ENCODE data around the gene SLC5A6. TPM values are rescaled to one million over a fixed set of nuclear protein-coding genes. Genes with fewer than 3 reads are reported as not detected.
"Not testable (repeated sequence)": the region's sequence is repeated elsewhere in the genome, so short reads cannot be mapped to it uniquely, and the experiment has no call there.

Gene SLC5A6
- total RNA-seq, 1 donor from 2014 or later: 26.0 TPM

DNA sequence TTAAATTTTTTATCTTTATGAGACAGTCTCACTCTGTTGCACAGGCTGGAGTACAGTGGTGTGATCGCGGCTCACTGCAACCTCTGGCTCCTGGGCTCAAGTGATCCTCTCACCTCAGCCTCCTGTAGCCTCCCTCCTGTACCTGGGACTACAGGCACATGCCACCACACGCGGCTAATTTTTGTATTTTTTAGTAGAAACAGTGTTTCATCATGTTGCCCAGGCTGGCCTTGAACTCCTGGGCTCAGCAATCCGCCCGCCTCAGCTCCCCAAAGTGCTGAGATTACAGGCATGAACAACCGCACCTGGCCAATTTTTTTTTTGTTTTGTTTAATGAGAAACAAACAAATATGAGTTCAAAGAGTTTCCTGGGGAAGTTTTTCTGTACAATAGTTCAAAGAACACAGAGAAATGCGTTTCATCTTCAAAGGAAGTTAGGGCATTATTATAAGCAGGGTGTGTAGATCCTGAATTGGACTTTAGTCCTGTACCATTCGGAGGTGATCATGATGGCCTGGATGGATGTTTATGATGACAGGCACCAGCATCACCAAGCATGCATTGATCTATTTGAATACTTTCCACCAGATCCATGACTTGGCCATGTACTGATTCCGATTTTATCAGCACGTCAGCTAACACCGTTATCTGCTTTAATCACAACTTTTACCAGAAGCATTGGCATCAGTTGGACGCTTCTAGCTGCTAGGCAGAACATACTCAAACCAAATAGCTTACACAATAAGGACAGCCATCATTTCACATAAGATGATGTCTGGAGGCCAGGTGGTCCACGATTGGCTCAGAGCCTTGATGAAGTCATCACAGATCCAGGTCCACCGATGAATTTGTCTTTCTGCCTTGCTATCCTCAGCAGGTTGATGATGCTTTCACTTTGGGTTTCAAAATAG is 34.4 kb downstream of the SLC5A6 start:
- DNase-seq (ENCODE audit: low read depth in 2 of 2): no peak

GRCh38 chr2:27175781-27176180 is 36.3 kb downstream of the SLC5A6 start:
- not testable (repeated sequence) for DNase-seq (ENCODE audit: low read depth in 2 of 2)

DNA sequence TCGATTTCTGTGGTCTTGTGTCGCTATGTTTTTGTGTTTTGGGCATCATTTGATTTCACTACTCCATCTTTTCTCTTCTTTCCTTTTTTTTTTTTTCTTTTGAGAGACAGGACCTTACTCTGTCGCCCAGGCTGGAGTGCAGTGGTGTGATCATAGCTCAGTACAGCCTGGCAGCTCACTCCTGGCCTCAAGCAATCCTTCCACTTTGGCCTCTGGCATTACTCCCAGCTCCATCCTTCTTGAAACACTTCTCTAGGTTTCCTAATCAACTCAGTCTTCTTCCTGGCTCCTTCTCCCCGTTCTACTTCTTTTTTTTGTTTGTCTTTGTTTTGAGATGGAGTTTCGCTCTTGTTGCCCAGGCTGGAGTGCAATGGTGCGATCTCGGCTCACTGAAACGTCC is 36.7 kb downstream of the SLC5A6 start:
- no peak for DNase-seq (ENCODE audit: low read depth in 2 of 2)

- DNase-seq (ENCODE audit: low read depth in 2 of 2): no peak
Observed at GRCh38 chr2:27174638-27175037, 37.4 kb downstream of the SLC5A6 start.

DNA sequence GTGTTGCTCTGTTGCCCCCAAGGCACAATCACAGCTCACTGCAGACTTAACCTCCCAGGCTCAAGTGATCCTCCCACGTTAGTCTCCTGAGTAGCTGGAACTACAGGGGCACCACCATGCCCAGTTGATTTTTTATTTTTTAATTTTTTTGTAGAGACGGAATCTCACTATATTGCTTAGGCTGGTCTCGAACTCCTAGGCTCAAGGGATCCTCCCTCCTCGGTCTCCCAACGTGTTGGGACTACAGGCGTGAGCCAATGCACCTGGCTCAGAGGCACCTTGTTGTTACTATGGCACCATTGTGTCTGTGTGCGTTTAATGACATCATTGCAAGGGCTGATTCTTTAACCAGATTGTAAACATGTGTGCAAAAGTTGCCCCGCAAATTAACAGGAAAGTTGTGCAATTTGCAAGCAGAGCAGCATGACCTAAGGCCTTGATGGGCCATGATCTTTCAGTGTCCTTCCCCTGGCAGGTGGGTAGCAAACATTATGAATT is 40.7 kb downstream of the SLC5A6 start:
- DNase-seq (ENCODE audit: low read depth in 2 of 2): peak in 1 of 2 donors; percentile 35

GRCh38 chr2:27170581-27171337 is 41.3 kb downstream of the SLC5A6 start:
- DNase-seq (ENCODE audit: low read depth in 2 of 2): no peak

- DNase-seq (ENCODE audit: low read depth in 2 of 2): no peak
Observed at GRCh38 chr2:27164960-27165763, 46.9 kb downstream of the SLC5A6 start.

DNA sequence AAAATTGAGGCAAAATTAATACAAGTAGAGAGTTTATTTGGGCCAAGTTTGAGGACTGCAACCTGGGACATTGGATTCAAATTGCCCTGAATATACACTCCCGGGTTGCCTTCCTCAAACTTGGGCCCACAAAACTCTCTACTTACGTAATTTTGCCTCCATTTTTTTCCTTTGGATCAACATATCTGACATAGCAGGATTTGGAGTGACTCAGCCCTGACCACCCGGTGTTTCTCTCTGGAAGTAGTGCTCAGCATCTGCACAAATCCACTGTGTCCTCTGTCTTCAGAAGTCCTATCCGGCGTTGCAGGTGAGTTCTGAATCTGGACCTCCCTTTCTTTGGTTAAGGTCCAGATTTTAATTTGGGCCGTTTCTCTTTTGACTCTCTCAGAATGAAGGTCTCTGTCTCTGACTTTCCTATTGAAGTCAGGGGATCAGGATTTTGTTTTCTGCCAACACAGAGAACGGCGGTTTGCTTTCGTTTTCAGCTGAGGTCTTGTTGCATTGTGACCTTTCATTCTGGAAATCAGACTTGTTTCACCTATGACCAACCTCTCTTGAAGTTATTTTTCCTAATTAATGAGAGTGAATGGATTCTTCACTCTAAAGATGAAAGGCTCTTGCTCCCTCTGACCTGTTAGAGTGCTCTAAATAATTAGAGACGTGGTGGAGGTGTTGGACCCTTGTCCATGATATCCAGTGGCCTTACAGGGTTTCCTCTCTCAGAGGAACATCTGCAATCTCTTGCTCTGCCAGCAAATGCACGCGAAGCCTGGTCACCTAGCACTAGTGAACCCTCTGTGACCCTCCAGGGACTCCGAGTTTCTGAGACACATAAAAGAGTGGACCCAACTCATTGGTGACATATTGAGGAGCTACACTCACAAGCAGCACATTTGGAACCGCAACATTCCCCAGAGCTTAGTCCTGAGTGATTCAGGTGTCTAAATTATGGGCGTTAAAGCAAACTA is 49.6 kb downstream of the SLC5A6 start:
- peak in 1 of 2 donors; percentile 34 for DNase-seq (ENCODE audit: low read depth in 2 of 2)

DNA sequence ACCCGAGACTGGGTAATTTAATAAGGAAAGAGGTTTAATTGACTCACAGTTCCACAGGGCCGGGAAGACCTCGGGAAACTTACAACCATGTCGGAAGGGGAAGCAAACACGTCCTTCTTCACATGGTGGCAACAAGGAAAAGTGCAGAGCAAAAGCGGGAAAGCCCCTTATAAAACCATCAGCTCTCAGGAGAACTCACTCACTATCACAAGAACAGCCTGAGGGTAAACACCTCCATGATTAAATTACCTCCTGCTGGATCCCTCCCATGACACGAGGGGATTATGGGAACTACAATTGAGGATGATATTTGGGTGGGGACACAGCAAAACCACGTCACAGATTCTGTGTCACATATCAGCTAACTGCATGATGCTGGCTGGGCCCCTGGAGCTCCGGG is 51.9 kb downstream of the SLC5A6 start:
- no peak for DNase-seq (ENCODE audit: low read depth in 2 of 2)

DNA sequence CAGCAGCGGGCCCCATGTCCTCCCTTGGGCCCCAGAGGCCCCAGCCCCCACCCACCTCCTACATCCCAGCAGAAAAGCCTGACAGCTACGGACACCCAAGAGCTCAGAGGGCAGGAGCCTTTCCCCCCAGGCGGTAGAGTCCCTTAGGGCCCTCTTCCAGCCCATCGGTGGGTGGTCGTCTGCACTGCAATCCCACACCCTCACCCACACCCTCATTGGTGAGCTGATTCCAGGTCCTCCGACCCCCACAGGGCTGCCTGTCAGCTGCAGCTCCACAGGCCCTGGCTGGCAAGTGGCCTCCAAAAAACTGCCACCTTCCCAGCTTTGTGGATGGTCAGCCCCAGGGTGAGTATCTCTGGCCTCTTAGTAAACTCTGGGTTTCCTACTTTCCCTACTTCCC is 52.8 kb downstream of the SLC5A6 start:
- no peak for DNase-seq (ENCODE audit: low read depth in 2 of 2)

GRCh38 chr2:27158468-27158867 is 53.6 kb downstream of the SLC5A6 start:
- no peak for DNase-seq (ENCODE audit: low read depth in 2 of 2)

DNA sequence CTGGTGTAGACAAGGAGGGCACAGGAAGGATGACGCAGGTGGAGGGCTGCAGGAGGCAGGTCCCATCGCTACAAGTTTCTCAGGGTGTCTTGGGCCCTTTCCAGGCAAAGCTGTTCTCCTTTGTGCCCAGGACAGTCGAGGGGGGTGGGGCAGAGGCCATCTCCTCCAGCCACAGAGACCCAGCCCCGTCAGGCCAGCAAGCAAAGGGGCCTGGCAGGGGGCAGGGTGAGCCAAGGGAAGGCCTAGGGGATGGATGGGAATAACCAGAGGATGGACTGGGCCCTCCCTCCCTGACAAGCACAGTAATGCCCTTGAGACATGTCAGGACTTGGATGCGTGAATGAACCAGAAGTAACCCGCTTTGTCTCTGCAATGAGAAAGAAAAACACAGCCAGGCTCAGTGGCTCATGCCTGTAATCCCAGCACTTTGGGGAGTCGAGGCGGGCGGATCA is 57.0 kb downstream of the SLC5A6 start:
- no peak for DNase-seq (ENCODE audit: low read depth in 2 of 2)

GRCh38 chr2:27154488-27154887 is 57.6 kb downstream of the SLC5A6 start:
- no peak for DNase-seq (ENCODE audit: low read depth in 2 of 2)

GRCh38 chr2:27152796-27153464 is 59.1 kb downstream of the SLC5A6 start:
- DNase-seq (ENCODE audit: low read depth in 2 of 2): no peak

DNA sequence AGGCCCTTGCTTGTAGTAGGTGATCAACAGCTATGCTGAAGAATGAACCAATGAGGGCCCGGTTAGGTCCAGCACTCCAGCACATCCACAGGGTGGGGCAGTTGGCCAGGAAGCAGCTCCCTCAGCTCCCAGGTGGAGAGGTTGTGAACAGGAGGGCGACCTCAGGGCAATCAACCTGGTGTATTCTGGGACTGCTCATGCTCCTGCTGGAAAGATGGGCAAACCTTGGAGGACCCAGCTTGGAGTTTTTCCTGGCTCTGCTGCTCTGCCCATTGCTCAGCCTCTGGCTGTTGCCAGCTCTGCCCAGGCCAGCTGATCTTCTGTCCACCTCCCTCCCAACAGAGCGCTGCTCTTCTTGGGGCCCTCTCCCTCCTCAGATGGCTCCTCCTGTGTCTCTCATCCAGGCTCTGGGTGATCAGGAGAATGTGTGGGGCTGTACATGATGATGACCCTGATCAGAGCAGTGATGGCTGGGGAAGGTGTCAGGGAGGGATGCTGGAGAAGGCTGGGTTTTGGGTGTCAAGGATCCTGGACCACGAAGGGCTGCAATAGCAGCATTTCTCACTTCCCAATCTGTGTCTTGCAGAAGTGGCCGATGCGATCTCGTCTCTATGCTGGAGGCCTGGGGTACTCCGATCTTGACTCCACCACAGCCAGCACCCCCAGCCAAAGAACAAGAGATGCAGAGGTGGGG is 59.8 kb downstream of the SLC5A6 start:
- DNase-seq (ENCODE audit: low read depth in 2 of 2): no peak

- no peak for DNase-seq (ENCODE audit: low read depth in 2 of 2)
Observed at GRCh38 chr2:27150639-27151230, 61.3 kb downstream of the SLC5A6 start.

All from lung microvascular endothelial cell (primary cell).